ENCODE measurements around the gene MYH14.
"Not testable (repeated sequence)": the region's sequence is repeated elsewhere in the genome, so short reads cannot be mapped to it uniquely, and the experiment has no call there.

The MYH14 gene

DNA sequence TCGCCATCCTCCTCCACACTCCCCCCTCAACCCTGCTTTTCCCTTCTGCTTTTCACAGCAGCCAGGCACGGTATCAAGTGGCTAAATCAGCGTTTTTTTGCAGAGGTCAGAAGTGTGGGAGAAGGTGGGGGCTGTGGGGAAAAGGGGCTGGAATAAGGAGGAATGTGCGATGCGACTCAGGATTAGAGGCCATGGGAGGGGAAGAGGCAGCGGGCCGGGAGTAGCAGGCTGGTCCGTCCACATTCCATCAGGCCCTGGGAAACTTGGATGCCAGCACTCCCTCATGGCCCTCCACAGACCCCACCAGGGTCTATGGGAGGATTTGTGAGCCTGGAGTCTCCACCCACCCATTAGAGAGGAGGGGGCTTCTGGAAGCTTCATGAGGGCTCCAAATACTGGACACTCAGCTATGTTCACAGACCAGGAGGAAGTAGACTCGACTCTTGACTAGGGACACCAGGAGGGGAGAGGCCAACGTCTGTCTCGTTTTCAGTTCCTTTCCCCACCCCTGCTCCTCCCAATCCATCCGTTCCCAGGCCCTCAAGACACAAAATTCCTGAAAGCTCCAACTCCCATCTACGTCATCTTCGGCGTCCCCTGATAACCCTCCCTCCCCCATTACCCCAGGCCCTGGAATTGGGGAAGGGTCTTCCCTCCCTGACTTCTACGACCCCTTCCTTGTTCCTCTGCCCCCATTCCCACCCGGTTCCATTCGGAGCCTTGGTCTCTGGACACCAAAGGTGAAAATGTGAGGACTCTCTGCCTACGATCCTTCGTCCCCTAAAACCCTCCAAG is 129.0 kb downstream of the MYH14 start:
- no peak for DNase-seq (ENCODE audit: low read depth, low spot score)

- peak; percentile 31 for DNase-seq (ENCODE audit: low read depth, low spot score)
Measured at GRCh38 chr19:50333235-50333736, 129.9 kb downstream of the MYH14 start.

DNA sequence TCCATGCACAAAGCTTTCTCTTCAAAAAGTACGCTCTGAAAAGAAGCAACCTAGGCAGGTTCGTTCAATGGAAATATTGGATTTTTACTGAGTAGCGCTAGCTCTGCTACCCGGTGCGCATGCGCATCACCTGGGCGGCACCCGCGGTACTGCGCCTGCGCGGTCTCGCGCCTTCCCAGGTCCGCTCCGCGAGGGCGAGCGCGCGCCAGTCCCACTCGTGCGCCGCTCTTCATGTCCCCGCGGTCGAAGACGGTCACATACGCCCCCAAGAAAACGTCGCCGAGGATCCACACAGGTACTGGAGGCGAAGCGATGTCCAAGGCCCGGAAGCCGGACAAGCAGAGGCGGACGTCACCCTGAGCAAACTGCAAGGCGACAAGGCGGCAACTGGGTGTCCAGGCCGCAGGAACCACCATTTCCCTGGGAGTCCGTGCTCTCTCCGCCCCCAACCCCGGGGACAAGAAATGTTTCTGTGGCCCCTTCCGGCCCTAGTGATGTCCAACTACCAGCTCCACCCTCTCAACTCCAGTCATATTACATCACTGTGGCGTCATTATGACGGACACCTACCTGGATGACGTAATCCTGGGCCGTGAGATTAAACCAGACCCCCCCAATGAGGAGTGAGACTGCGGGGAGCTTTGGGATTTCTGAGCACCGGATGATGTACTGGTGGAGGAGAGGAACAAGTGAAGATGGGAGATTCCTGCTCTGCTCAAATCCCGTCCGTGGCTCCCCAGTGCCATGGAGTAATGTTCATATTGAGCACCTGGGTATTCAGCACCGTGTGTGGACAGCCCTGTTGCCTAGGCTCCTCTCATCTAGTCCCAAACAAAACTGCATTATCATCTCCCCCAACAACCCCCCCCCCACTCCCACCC is 130.6 kb downstream of the MYH14 start:
- peak; percentile 28 for DNase-seq (ENCODE audit: low read depth, low spot score)

- no peak for DNase-seq (ENCODE audit: low read depth, low spot score)
Measured at GRCh38 chr19:50334741-50335421, 131.5 kb downstream of the MYH14 start.

DNA sequence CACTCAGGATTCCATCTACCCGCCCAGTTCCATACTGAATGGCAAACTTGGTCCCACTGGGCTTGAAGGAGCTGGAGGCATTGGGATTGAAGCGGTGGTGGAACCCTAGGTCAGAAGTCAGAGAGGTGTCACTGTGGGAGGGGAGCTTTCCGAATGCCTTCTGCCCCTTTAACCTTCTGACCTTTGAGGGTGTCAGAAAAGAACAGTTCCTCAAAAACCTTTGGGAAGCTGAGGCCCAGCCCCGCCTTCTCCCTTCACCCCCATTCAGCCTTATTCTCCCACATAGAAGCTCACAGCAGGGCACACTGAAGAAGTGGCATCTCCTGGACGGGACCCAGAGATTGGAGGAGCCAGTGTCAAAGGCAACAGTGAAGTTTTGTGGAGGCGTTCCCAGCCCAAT is 133.6 kb downstream of the MYH14 start:
- DNase-seq (ENCODE audit: low read depth, low spot score): not testable (repeated sequence)

GRCh38 chr19:50340331-50340730 is 136.9 kb downstream of the MYH14 start:
- no peak for DNase-seq (ENCODE audit: low read depth, low spot score)

DNA sequence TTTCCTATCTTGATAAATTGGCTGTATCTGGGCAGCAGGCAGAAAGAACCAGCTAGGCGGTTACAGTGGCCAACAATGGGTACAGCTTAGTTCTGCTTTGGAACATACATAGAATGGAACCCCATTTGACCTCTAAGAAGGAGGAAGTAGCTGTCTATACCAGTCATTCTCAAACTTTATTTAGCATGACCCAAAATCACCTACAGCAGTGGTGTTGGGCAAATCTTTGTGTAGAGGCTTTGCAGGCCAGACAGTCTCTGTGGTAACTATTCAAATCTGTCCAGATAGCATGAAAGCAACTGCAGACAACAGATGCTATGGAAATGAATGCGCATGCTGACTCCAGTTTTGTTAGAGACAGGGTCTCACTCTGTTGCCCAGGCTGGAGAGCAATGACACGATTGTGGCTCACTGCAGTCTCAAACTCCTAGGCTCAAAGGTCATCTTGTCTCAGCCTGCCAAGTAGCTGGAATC is 137.7 kb downstream of the MYH14 start:
- no peak for DNase-seq (ENCODE audit: low read depth, low spot score)

DNA sequence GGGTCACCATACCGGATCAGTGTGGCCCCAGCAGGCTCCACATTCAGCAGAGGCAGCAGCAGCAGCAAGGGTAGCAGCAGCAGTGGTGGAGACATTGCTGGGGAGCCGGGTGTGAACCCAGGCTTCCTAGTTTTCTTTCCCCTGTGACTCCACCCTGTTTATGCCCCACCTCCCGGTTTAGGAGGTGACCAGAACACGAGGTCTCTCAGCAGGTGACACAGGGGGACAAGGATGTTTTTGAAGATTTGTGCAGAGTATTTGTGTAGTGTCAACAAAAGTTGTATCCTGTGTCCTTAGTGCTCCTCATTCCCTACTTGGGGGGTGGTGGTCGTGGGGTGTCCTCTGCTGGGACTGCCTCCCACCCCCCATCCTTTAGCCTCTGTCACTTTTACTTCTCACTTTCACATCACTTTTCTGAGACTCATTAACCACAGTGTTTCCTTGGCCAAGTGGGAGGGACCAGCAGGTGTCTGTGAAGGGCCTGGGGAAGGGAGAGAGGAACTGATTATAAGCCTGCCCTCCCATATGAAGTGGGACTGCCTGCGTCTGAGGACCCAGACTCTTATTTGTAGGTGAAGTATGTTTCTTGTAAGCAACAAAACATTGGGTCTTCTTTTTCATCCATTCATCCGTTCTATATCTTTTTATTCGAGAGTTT is 141.4 kb downstream of the MYH14 start:
- no peak for DNase-seq (ENCODE audit: low read depth, low spot score)

GRCh38 chr19:50347089-50347581 is 143.7 kb downstream of the MYH14 start:
- DNase-seq (ENCODE audit: low read depth, low spot score): not testable (repeated sequence)

DNA sequence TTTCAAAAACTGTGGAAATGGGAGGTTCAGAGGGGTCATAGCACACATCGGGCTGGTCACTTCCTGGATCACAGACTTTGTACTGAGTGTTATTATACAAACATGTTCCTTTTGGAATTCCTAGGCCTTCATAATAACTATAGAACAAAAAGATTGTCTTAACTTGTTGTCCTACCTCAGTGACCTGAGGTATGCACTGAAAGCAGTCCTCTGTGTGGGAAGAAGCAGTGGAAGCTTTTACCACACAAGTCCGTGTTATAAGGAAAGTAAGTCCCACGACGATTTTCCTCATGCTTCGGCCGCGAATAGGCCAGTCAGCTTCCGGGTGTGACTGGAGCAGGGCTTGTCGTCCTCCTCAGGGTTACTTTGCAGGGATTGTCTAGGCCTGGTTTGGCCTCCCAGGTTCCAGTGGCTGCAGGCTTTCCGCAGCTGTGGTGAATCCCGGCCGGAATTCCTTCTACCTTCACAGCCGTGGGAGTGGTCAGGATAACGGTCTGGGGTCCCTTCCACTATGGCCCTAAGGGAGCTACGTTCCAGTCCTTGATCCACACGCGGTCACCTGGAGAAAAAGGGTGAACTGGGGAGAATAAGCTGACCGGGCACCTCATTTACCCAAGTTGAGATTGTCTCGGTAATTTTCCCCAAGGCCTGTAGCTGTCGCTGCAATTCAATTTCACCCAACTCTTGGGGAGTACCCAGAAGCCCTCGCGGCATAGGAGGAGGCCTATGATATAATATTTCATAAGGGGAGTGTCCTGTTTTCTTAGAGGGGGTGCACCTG is 146.0 kb downstream of the MYH14 start:
- DNase-seq (ENCODE audit: low read depth, low spot score): no peak

- no peak for DNase-seq (ENCODE audit: low read depth, low spot score)
Measured at GRCh38 chr19:50352242-50352641, 148.8 kb downstream of the MYH14 start.

- not testable (repeated sequence) for DNase-seq (ENCODE audit: low read depth, low spot score)
Measured at GRCh38 chr19:50353487-50353880, 150.1 kb downstream of the MYH14 start.

DNA sequence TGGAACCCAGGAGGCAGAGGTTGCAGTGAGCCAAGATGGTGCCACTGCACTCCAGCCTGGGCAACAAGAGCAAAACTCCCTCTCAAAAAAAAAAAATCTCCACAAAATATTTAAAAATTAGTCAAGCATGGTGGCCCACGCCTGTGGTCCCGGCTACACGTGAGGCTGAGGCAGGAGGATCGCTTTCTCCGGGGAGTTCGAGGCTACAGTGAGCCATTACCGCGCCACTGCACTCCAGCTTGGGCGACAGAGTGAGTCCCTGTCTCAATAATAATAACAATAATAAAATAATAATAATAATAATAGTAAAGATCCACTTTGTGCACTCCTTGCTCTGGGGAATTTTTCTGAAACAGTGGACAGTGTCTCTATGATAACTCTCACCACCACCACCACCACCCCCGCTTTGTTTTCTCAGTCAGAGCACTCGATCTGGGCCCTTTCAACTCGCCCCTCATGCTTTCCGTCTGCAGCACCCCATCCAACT is 153.3 kb downstream of the MYH14 start:
- DNase-seq (ENCODE audit: low read depth, low spot score): no peak

DNA sequence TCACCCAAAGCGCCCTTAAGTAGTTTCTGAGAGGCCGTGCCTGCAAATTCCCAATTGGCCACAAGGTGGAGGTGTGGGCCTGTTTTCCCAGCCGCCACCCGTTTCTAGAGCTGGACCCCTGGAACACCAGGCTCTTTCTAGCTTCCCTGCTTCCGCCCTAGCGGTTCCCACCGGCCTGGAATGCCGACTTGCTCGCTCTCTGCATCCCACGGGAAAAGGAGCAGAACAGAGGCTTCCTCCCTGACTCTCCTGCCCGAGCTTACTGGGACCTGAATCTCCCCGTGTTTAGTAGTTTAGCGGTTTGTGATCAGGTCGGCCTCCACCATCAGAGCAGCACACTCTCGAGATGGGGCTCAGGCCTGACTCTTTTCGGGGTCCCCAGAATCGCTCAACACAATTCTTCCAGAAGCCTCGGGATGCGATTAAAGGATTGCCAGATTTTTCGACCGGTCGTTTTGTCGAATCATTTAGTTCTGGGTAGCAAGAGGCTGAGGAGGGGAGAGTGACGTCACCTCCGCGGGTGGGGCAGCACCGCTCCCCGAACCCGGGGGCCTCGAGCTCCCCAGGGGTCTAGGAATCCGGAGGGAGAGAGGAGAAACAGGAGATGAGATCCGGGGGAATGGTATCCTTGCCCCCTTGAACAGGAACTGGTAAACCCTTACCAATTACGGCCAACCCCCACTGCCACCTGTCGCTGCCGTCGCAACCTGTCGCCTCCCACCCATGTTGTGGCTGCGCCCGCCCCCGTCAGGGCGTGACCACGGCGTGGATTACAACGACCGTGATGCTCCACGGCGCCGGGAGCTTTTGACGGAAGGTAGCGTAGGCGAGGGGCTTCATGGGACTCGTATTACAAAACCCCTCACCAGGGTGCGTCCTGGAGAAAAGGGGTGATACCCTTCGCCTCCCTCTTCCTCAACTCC is 154.0 kb downstream of the MYH14 start:
- peak; percentile 15 for DNase-seq (ENCODE audit: low read depth, low spot score)

- DNase-seq (ENCODE audit: low read depth, low spot score): no peak
Measured at GRCh38 chr19:50358483-50359327, 155.3 kb downstream of the MYH14 start.

- no peak for DNase-seq (ENCODE audit: low read depth, low spot score)
Measured at GRCh38 chr19:50359328-50359818, 156.0 kb downstream of the MYH14 start.
